Measurements from ENCODE around the gene TMEM272.

GRCh38 chr13:51856027-51856736 is 11.2 kb upstream of the TMEM272 start:
- TF ChIP-seq CTCF (IDR thresholded peaks at IDR 0.05) = no peak
- no peak for TF ChIP-seq POLR2A (IDR thresholded peaks at IDR 0.05)

Data from vagina (tissue), 2 donors.